HG03095 (cell line): Measurements from ENCODE around the gene CYP19A1.
"Not testable (repeated sequence)": the region's sequence is repeated elsewhere in the genome, so short reads cannot be mapped to it uniquely, and the experiment has no call there.

Experiments used
- ATAC-seq: cut with Tn5 transposase; IDR thresholded peaks from one replicate; pipeline ENCODE4 v1.9.1; 2021; ENCODE audit warnings: moderate library complexity; ENCODE audit not compliant: unreplicated experiment

CYP19A1 gene

DNA sequence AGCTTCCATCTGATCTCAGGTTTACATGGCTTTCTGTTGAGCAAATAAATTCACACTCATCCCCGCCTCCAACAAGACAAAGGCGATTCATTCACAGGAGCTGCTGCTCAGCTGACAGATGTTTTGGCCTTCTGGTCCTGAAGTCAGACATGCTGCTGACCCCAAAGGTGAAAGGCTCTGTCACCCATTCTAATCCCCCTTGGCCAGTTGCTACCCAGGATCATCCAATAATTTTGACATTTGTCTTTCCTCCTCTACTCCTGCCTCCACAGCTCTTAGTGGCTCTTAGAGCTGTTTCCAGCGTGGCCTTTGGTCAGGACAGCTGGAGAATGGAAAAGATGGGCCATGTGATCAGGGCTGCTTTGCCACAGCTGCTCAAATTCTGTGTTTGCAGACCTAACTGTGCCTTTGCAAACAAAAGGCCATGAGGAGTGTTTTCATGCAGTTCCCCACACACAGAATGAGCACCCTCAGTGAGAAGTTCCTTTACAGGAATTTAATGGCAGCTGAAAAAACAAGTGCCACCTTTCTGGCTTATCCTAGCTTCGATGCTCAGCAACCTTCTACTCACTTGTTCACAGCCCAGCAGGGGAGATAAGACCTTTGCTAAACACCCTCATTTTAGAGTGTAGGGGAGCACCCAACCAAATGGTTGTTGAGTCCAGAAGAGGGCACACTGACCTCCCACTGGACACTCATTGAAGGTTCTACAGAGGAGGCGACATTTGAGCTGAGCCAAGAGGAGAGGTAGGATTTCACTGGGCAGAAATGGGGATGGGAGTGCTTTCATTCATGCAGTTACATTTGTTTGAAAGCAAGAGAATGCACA, 39.0 kb downstream of the CYP19A1 start:
- no peak for ATAC-seq

DNA sequence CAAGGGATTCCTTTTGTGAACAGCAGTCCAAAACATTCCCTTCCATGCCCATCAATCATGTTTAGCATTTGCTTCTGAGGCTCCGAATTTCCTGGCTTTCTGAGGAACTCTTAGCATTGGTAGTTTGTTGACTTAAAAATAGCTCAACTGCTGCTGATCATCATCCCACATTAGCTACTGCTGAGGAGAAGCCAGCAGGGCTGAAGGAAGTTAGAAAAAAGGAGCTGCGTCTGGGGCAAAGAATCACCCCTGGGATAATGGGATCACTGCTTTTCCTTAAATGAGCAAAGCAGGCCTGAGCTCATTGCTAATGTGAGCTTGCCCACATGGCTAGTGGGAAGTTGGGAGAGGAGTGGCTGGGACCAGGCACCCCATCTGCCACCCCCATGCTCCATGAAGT, 39.8 kb downstream of the CYP19A1 start:
- no peak for ATAC-seq

DNA sequence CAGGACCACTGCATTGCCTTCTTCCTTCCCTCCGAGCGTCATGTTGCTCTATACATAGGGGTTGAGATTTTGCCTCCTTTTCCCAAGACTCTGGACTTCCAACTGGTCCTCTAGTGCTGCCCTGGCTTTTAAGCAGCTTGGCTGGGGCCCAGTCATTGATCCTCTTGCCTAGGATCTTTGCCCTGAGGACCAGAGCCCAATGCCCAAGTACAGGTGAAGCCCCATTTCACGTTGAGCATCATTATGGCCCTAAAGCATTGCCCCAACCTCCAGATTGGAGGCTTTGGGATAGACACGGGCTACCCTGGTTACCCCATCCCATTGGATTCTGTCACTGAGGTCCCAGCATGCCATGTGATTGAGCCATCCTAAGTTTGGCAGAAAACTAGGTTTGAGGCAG, 47.7 kb downstream of the CYP19A1 start:
- no peak for ATAC-seq

DNA sequence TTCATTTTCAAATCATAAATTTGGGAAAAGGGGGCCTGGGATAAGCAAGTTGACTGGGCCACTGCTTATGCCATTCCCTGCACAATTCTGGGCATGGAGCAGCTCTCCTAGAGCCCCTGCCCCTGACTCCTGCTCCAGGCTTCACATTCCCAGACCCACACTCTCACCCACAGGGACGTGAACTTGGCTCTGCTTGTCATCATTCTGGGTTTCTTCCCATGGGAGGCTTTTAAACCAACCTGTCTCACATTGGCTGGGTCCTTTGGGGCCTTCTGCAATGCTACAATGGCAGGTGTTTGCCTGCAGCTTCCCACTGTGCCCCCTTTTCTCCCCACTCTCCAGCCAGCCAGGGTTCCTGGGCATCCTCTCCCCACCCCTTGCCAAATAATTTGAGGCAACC, 49.1 kb downstream of the CYP19A1 start:
- ATAC-seq, result no peak

DNA sequence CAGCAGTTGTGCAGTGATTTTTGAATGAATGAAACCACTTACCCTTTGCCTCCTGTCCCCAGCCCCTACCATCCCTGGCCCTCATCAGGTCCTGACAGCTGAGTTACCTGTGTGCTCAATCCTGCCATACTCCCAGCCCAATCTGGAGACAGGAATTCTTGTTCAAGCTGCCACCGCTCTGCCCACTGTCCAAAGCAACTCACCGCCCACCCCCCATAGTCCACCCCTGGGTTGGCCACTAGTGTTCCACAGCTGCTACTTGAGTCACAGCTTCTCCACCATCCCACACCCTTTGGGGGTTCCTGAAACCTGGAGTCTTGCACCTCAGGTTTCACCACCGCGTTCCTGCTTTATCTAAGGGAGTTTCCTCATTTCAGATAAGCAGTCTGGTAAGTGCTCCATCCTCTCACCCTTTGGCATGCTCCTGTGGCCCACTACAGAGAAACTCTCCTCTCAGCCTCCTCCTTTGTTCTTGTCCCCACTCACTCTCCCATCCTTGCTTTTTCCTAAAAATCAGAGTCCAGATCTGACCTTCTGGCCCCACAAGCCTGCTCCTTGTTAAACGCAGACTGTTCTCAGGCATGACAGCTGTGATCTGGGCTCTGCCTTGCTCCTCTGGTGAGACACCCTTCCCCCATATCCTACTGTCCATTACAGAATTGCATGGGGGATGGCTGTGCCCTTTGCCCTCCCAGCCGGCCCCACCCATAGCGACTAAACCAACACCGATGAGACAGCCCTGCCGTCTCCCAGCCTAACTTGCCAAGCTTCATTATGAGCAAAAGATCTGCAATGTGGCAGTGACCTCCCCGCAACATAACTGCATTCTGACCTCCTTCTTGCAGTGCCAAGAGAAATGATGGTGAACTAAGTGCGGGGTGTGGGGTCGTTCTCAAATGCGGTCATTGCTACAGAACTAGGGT, 50.0 kb downstream of the CYP19A1 start:
- no peak for ATAC-seq

DNA sequence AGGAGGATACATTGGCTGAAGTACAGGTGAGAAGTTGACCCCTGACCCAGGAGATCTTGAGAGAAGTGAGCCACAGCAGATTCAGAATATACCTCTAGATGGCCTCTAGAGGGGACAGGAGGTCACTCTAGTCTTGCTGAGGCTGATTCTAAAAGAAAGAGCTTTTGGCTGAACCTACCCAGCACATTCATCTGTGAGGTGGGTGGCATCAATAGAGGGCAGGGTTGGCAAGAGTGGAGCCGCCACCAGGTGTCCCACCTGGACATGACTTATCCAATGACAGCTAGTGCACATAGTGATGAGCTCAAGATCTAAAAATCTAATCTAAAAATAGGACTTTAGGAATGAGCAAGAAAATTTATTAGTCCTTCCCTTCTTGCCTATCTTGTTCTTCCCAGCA, 51.6 kb downstream of the CYP19A1 start:
- ATAC-seq, result no peak

DNA sequence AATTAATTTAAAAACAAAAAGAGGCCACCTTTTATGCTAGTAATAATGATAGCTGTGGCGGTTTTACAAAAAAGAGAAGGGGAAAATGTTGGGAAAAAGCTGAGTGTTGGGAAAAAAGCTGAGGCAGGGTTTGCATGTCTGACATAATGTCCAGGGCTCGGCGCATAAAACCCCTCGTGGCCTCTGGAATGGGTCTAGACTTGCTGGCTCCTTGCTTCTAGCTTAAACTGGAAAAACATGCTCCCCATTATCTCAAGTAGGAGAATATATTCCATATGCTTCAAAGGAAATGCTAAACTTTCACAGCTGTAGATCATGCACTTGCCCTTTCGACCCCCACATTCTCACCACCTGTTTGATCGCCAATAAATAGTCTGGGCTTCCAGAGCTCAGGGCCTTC, 53.0 kb downstream of the CYP19A1 start:
- ATAC-seq, result no peak

DNA sequence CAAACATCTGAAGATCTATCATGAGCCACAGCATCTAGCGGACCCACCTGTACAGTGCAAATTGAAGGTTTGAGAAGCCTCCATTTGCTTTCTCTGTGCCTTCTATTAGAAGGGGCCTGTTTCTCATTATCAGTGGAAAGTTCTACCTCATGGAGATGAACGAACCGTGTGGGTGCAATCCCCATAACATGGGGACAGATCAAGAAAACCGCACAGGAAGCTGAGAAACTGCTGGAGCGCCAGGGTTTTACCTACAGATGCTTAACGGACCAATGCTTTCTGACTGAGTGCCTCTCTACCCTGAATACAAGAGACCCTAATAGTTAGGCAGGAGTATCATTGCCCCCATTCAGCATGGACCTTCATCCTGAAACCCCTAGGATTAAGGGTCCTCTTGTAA, 53.5 kb downstream of the CYP19A1 start:
- ATAC-seq, result no peak

DNA sequence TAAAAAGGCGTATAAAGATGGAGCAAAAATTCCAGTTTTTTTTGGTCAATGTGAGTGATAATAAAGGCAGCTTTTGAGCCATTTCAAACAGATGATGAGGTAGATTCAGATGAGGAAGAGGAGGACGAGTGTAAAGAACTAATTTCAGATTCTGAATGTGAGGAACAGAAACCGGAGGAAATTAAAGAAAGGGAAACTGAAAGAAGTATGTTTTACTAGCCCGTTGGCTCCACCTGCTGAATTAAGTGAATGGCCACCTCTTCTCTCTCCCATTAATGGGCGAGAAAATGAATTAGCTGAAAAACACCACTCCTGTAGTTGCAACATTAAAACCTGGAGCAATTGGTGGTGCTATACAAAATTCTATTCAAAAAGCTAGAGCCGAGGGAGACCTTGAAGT, 55.4 kb downstream of the CYP19A1 start:
- no peak for ATAC-seq

DNA sequence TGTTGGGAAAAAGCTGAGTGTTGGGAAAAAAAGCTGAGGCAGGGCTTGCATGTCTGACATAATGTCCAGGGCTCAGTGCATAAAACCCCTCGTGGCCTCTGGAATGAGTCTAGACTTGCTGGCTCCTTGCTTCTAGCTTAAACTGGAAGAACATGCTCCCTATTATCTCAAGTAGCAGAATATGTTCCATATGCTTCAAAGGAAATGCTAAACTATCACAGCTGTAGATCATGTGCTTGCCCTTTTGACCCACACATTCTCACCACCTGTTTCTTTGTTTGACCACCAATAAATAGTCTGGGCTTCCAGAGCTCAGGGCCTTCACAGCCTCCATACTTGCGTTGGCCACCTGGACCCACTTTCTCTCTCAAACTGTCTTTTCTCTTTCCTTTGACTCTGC, 56.2 kb downstream of the CYP19A1 start:
- not testable (repeated sequence) for ATAC-seq

DNA sequence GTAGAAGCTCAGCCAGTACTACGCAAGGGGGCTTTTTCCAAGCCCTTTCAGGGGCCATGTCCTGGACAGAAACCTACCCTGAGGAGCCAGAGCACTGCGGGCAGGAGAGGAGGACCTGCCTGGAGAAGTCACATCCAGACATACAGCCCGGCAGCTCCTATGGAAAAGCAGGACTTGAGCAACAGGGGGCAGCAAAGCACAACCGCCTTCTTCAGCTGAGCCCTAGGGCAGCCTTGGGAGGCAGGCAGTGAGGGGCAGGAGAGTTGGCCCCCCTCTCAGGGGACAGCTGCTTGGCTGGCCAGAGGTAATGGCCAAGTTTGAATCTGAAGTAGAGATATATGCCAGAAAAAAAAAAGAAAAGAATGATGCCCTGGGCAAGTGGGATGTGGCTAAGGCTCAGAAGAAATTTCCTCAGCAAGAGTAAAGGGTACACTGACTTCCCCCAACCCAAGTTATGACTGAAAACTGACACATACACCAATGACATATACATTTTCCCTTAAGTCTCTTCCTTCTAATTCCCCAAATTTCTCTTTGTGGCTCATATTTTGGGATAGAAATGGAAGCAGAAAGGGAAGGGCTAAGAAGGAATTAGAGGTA, 56.9 kb downstream of the CYP19A1 start:
- no peak for ATAC-seq

DNA sequence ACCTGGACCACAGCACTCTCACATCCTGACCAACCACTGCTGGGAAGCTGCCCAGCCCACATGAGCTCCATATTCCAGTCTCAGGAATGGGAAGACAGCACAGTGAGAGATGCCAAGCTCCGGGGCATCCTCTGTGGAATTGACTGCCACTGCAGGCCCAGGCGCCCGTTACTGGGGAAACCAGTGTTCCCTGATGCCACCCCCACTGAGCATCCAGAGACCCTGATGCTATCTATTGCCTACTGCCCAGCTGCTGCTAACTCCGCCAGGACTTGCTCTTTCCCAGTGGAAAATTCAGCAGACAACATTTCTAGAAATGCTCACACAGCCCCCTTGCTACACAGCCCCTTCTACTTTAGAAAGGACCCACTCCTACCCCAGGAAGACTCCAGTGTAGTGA, 57.6 kb downstream of the CYP19A1 start:
- no peak for ATAC-seq

DNA sequence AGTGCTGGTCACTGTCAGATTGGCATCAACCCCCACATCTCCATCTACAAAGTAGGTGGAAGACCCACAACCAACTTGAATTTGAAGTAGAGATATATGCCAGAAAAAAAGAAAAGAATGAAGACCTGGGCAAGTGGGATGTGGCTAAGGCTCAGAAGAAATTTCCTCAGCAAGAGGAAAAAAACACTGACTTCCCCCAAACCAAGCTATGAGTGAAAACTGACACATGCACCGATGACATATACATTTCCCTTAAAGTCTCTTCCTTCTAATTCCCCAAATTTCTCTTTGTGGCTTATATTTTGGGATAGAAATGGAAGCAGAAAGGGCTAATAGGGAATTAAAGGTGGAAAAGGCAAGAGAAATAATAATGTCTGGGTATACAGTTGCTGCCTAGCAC, 59.0 kb downstream of the CYP19A1 start:
- no peak for ATAC-seq

DNA sequence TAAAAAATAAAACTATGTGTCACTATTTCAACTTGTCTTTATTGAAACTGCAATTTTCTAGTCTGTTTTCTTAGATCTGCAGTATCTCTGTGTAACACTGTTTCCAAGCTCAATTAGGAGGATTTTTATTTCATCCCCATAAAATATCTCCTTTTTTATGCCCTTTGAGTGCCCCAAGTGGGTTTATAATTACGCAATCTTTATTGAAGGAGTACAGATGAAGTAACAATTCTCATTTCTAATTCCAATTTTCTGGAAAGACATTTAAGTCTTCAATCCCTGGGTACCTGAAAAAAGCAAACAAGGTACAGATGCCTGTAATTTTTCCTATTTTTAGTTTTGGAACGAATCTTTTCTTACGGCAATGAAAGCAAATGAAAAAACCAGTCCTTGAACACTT, 61.3 kb downstream of the CYP19A1 start:
- ATAC-seq, result no peak

DNA sequence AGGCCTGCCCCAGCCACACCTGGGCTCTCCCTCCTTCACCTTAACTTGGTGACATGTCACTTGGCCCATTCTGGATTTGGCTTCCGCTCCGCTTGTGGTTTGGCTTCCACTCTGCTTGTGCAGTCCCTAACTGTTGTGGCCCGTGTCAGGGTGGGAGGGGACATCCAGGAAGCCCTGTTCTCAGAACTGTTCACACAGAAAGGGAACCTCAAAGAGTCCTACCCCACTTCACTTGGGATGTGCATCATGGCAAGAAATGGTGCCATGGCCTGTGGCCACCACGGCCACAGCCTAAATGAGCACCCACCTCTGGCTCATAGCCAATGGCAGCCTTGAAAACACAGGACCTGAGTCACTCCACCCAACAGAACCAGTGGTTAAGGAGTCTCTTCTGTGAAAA, 63.4 kb downstream of the CYP19A1 start:
- ATAC-seq, result no peak

DNA sequence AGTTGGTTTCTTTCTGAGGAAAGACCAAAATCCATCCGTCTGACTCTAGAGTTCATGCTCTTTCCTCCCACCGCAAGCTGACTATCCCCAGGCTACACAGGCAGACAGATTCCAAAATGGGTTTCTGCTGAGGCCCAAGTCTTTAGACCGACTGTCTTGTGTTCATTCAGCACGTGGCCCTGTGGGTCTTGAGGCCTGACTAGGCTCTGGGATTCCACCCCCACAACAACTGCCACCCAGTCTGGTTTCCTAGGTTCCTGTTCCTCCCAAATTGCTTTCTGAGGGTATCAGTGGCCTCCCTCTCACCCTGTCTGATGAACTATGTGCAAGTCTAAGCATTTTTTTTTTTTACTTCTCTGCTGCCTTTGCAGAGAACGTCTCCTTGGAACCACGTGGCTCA, 67.7 kb downstream of the CYP19A1 start:
- ATAC-seq, result no peak

DNA sequence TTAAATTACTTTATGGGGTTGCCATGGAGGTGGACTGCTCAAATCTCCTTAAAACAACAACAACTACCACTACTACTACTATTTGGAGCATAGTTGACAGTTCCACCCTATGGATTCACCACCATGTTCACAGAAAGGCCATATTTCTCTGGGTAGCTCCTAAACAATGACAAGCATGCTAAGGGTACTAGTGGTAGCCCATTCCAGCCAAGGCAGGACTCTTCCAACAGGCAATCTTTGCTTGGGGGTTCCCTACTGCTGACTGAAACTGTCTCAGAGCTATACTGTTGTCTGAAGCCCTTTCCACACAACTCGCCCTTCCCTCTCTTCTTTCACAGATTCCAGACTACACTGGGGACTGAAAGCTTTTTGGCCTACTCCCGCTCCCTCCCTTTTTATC, 68.9 kb downstream of the CYP19A1 start:
- ATAC-seq, result no peak

DNA sequence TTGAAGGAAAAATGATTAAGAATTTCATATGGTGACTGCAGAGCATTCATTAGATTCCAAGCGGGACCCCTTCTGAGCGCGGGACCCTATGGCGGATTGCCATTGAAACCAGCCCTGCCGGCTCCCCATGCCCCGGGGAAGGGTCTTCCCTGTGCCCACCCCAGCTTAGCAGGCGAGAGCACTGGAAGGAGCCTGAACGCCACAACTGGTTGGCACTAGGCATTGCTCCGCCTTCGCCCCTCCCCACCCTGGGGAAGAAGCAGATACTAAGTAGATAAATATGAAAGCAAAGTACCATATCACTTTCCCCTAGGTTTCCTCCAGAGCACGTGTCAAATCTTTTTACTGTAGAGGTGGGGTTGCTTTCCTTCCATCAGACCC, 70.7 kb downstream of the CYP19A1 start:
- no peak for ATAC-seq

DNA sequence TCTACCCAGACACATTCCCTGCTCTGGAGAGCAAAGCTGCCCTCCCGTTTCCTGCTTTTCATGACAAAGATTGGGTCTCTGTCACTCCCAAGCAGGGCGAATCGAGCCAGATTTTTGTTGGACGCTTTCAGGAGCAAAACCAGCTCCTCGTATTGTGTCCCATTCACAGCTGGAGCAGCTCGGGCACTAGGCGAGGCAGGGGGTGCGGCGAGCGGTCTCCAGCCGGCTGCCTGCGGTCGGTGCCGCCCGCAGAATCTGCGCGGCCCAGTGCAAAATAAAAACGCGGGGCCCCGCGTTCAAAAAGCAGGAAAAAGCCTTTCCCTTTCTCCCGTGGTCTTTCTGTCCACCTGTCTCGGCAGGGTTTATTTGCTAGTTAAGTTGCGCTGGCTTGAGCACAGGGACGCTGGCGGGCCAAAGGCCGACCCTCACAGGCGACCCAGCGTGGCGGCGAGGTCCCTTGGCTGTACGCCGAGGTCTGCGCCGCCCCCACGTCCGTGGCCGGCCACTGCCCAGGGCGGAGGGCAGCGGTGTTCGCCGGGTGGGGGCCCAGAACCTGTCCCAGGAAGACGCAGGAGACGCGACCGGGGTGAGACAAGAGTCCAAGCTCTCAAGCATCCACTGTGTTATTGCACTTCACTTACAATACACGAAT, 71.2 kb downstream of the CYP19A1 start:
- ATAC-seq, result no peak

DNA sequence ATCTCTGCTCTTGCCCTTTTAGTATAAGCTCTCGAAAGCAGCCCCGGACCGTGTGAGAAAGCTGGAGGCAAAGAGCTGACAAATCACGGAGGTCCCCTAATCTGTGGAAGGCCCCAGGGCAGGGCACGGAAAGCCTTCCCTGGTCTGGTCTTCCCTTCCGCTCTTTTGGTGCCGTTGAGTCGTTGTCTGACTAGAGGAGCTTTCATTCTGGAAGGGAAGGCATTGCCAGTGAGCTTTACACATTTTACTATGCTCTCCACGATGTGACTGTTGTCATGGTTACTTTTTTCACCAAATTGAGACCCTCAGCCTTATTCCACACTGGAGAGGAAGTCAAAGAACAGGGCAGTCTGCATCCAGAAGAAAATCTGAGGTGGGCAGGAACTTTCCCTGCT, 71.7 kb downstream of the CYP19A1 start:
- no peak for ATAC-seq

DNA sequence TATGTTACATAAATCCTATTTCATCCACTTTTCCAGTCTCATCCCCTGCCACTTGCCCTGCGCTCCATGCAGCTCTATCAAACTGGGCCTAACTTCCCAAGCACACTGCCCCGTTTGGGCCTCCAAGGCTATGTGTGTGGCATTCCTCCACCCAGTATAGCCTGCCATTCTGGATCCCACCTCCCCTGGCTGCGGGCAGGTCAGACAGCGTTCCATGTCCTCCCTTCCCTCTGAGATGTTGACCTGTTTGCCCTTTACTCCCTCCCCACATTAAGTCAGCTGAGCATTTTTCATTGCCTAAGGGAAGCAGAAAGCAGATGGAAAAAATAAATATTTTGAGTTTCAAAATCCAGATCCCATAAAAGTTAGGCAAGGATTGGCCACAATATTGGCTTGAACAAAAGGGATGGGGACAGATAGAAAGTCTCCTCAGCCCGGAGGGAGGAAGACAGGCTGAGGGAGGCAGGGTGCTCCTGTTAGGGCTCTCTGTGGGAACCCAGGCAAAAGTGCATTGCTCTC, 73.3 kb downstream of the CYP19A1 start:
- ATAC-seq, result no peak
